ENCODE measurements around the gene PRRT4. TPM values are rescaled to one million over a fixed set of nuclear protein-coding genes. Genes with fewer than 3 reads are reported as not detected.

The PRRT4 gene
- total and polyA plus RNA-seq, 4 donors, result 0.12 to 1.3 (median 0.59) TPM

DNA sequence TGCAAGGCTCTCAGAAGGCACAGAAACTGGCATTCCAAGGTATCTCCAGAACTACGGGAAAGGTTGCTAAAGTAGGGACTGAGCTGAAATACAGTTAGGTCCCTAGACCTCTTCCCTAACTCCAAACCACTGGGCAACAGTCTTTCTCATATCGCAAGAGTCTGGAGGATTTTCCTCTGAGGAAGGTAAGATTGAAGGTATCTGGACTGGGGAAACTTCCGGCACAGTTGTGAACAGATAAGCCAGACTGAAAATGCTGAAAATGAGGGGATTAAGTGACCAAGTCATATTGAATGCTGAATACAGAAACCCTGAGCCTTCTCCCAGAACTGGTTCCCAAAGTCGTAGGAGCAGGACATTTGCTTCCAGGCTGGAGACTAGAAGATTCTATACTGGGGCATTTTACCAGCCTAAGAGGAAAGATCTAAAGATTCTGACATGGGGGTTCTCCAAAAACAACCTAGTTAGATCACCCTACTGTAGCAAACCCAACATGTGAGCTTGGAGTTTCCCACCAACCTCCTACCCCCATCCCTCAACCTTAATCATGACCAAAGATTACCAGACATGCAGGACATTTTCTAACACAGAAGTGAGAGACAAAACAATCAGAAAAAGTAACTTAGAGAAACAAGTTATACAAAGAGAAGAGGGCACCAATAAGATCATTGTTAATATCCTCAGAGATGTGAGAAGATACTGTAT is 2.8 kb upstream of the PRRT4 start:
- TF ChIP-seq, protein P1, sequence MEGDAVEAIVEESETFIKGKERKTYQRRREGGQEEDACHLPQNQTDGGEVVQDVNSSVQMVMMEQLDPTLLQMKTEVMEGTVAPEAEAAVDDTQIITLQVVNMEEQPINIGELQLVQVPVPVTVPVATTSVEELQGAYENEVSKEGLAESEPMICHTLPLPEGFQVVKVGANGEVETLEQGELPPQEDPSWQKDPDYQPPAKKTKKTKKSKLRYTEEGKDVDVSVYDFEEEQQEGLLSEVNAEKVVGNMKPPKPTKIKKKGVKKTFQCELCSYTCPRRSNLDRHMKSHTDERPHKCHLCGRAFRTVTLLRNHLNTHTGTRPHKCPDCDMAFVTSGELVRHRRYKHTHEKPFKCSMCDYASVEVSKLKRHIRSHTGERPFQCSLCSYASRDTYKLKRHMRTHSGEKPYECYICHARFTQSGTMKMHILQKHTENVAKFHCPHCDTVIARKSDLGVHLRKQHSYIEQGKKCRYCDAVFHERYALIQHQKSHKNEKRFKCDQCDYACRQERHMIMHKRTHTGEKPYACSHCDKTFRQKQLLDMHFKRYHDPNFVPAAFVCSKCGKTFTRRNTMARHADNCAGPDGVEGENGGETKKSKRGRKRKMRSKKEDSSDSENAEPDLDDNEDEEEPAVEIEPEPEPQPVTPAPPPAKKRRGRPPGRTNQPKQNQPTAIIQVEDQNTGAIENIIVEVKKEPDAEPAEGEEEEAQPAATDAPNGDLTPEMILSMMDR (IDR thresholded peaks at IDR 0.05; ENCODE audit: control extremely low read depth, extremely low read depth), result no peak
- H3K4me1 ChIP-seq (ENCODE audit: control insufficient read depth in 5 of 5, insufficient read depth in 5 of 5, low read length in 5 of 5), result peaks cover 0 to 20% (median 6%) of the 10 kb centered on the region in 5 donors
- 75 to 85% methylated on average over 4 of the region's 4 CpGs for WGBS, 2 donors
- DNase-seq (no peak), ATAC-seq (ENCODE audit: insufficient read depth, low FRiP score) (no peak)
- no peak overlapping the region for H3K4me3 ChIP-seq
- no peak overlapping the region for H3K9ac ChIP-seq (ENCODE audit: insufficient read depth in 1 of 2, low read length in 2 of 2)
- no peaks in the 10 kb centered on the region for H3K36me3 ChIP-seq (ENCODE audit: control insufficient read depth in 4 of 4, insufficient read depth in 4 of 4, low read length in 4 of 4)
- no peak overlapping the region for H3K27ac ChIP-seq (ENCODE audit: low read depth in 1 of 2, low read length in 1 of 2)
- no peaks in the 10 kb centered on the region for H3K9me3 ChIP-seq (ENCODE audit: control insufficient read depth in 4 of 4, insufficient read depth in 3 of 4, low read length in 3 of 4)
- peaks cover 4 to 37% (median 9%) of the 10 kb centered on the region in 3 donors for H3K27me3 ChIP-seq (ENCODE audit: control insufficient read depth in 3 of 3, insufficient read depth in 3 of 3, low read length in 2 of 3)

DNA sequence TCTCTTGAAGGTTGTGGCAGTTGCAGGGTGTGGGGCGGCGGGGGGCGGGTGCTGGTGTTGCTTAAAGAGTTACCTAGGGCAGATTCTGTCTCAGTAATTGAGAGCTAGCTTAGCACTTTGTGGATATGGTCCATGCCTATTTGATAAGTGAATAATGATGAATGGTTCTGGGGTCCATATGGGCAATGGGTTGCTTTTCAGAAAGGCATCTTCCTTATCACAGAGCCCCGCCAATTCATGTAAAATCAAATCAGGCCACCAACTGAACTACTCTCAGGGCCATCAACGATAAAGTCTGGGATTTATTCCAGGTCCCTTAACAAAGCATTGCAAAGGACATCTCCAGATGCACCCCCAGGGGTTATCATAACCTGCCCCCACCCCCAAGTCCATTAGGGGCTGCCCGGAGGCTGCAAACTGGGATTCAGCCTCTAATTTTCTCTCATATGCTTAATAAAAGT is 1.8 kb upstream of the PRRT4 start:
- Histone ChIP-seq H3K27me3 (ENCODE audit: control insufficient read depth in 3 of 3, insufficient read depth in 3 of 3, low read length in 2 of 3) (peaks cover 4 to 37% (median 9%) of the 10 kb centered on the region in 3 donors), H3K9ac (ENCODE audit: insufficient read depth in 1 of 2, low read length in 2 of 2) (no peak overlapping the region), H3K36me3 (ENCODE audit: control insufficient read depth in 4 of 4, insufficient read depth in 4 of 4, low read length in 4 of 4) (no peaks in the 10 kb centered on the region), H3K9me3 (ENCODE audit: control insufficient read depth in 4 of 4, insufficient read depth in 3 of 4, low read length in 3 of 4) (no peaks in the 10 kb centered on the region), H3K4me3 (no peak overlapping the region), H3K4me1 (ENCODE audit: control insufficient read depth in 5 of 5, insufficient read depth in 5 of 5, low read length in 5 of 5) (peaks cover 0 to 20% (median 6%) of the 10 kb centered on the region in 5 donors), H3K27ac (ENCODE audit: low read depth in 1 of 2, low read length in 1 of 2) (no peak overlapping the region)
- WGBS, 2 donors, result 84 to 85% methylated on average over 6 of the region's 6 CpGs
- ATAC-seq (ENCODE audit: insufficient read depth, low FRiP score) (no peak), DNase-seq (no peak)
- TF ChIP-seq, protein P1 (IDR thresholded peaks at IDR 0.05; ENCODE audit: control extremely low read depth, extremely low read depth), result no peak

DNA sequence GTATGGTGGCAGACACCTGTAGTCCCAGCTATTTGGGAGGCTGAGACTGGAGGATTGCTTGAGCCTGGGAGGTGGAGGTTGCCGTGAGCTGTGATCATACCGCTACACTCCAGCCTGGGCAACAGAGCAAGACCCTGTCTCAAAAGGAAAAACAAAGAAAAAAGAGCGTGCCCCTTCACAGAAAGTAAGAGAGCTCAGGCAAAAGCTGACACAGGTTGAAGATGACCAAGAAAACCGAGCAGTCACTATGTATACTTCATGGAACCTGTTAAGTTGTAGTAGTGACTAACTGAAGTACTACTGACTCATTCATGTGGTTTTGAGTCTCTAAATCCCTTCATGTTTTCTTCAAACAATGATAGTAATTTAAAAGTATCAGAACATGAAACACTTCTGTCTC is 1.2 kb upstream of the PRRT4 start:
- peaks cover 4 to 37% (median 9%) of the 10 kb centered on the region in 3 donors for H3K27me3 ChIP-seq (ENCODE audit: control insufficient read depth in 3 of 3, insufficient read depth in 3 of 3, low read length in 2 of 3)
- H3K9ac ChIP-seq (ENCODE audit: insufficient read depth in 1 of 2, low read length in 2 of 2), result no peak overlapping the region
- H3K4me3 ChIP-seq, result no peak overlapping the region
- no peak overlapping the region for H3K27ac ChIP-seq (ENCODE audit: low read depth in 1 of 2, low read length in 1 of 2)
- ATAC-seq (ENCODE audit: insufficient read depth, low FRiP score), result no peak
- TF ChIP-seq, protein P1 (IDR thresholded peaks at IDR 0.05; ENCODE audit: control extremely low read depth, extremely low read depth), result no peak
- H3K36me3 ChIP-seq (ENCODE audit: control insufficient read depth in 4 of 4, insufficient read depth in 4 of 4, low read length in 4 of 4), result no peaks in the 10 kb centered on the region
- WGBS, 2 donors, result 78 to 82% methylated on average over 4 of the region's 4 CpGs
- no peaks in the 10 kb centered on the region for H3K9me3 ChIP-seq (ENCODE audit: control insufficient read depth in 4 of 4, insufficient read depth in 3 of 4, low read length in 3 of 4)
- DNase-seq, result no peak
- peaks cover 0 to 20% (median 6%) of the 10 kb centered on the region in 5 donors for H3K4me1 ChIP-seq (ENCODE audit: control insufficient read depth in 5 of 5, insufficient read depth in 5 of 5, low read length in 5 of 5)

All from lung (tissue), 12 donors.